Measurements from ENCODE around the gene SYPL2.

SYPL2 gene

DNA sequence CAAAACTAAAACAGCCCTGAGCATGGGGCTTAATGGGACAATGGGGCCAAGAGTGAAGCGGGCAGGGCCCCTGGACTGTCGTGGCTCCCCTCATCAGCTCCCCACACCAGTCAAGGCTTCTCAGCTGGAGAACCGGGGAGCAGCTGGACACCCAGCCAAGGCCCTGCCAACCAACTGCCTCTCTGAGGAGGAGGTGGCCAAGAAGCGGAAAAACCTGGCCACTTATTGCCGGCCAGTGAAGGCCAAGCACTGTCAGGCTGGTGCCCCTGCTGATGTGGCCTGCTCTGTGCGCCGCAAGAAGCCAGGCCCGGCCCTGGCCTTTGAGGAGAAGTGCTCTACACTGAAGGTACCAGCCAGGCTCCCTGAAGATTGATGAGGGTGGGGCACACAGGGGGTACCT lies 25.0 kb downstream of the SYPL2 start:
- no peak for ATAC-seq
- TF ChIP-seq, protein P1, sequence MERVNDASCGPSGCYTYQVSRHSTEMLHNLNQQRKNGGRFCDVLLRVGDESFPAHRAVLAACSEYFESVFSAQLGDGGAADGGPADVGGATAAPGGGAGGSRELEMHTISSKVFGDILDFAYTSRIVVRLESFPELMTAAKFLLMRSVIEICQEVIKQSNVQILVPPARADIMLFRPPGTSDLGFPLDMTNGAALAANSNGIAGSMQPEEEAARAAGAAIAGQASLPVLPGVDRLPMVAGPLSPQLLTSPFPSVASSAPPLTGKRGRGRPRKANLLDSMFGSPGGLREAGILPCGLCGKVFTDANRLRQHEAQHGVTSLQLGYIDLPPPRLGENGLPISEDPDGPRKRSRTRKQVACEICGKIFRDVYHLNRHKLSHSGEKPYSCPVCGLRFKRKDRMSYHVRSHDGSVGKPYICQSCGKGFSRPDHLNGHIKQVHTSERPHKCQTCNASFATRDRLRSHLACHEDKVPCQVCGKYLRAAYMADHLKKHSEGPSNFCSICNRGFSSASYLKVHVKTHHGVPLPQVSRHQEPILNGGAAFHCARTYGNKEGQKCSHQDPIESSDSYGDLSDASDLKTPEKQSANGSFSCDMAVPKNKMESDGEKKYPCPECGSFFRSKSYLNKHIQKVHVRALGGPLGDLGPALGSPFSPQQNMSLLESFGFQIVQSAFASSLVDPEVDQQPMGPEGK (CRISPR knock-in tag; IDR thresholded peaks at IDR 0.05; ENCODE audit: borderline replicate concordance) = no peak
- TF ChIP-seq OSR1 (CRISPR knock-in tag; IDR thresholded peaks at IDR 0.05) = no peak
- no peak for TF ChIP-seq ZFP30 (CRISPR knock-in tag; IDR thresholded peaks at IDR 0.05)
- no peak for TF ChIP-seq BACH2 (CRISPR knock-in tag; IDR thresholded peaks at IDR 0.05; ENCODE audit: borderline replicate concordance)
- no peak for TF ChIP-seq ZFP3 (CRISPR knock-in tag; IDR thresholded peaks at IDR 0.05)

- no peak for ATAC-seq
- TF ChIP-seq ZFP3 (CRISPR knock-in tag; IDR thresholded peaks at IDR 0.05) = no peak
- no peak for TF ChIP-seq ESRRG (CRISPR knock-in tag; IDR thresholded peaks at IDR 0.05)
- no peak for TF ChIP-seq ZC3H10 (CRISPR knock-in tag; IDR thresholded peaks at IDR 0.05)
- no peak for TF ChIP-seq TOX (CRISPR knock-in tag; IDR thresholded peaks at IDR 0.05; ENCODE audit: borderline replicate concordance)
- TF ChIP-seq ISL1 (CRISPR knock-in tag; IDR thresholded peaks at IDR 0.05) = no peak
- TF ChIP-seq, protein P2, sequence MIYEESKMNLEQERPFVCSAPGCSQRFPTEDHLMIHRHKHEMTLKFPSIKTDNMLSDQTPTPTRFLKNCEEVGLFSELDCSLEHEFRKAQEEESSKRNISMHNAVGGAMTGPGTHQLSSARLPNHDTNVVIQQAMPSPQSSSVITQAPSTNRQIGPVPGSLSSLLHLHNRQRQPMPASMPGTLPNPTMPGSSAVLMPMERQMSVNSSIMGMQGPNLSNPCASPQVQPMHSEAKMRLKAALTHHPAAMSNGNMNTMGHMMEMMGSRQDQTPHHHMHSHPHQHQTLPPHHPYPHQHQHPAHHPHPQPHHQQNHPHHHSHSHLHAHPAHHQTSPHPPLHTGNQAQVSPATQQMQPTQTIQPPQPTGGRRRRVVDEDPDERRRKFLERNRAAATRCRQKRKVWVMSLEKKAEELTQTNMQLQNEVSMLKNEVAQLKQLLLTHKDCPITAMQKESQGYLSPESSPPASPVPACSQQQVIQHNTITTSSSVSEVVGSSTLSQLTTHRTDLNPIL (CRISPR knock-in tag; IDR thresholded peaks at IDR 0.05; ENCODE audit: low read depth) = no peak
- TF ChIP-seq ZNF70 (CRISPR knock-in tag; IDR thresholded peaks at IDR 0.05) = no peak
- no peak for TF ChIP-seq ZFP30 (CRISPR knock-in tag; IDR thresholded peaks at IDR 0.05)
These were observed 26.4 kb downstream of the SYPL2 start for GRCh38 chr1:109492779-109493178.

- no peak for ATAC-seq
- TF ChIP-seq ZC3H10 (CRISPR knock-in tag; IDR thresholded peaks at IDR 0.05) (no peak), RARB (CRISPR knock-in tag; IDR thresholded peaks at IDR 0.05) (no peak), PPARA (CRISPR knock-in tag; IDR thresholded peaks at IDR 0.05; ENCODE audit: borderline replicate concordance) (no peak), ZFP3 (CRISPR knock-in tag; IDR thresholded peaks at IDR 0.05) (no peak), GLIS3 (CRISPR knock-in tag; IDR thresholded peaks at IDR 0.05) (no peak), ZNF70 (CRISPR knock-in tag; IDR thresholded peaks at IDR 0.05) (no peak), ISL1 (CRISPR knock-in tag; IDR thresholded peaks at IDR 0.05) (no peak), ESRRG (CRISPR knock-in tag; IDR thresholded peaks at IDR 0.05) (no peak), TOX (CRISPR knock-in tag; IDR thresholded peaks at IDR 0.05; ENCODE audit: borderline replicate concordance) (no peak), ZNF565 (CRISPR knock-in tag; conservative IDR thresholded peaks at IDR 0.05; ENCODE audit: low read depth) (no peak)
- TF ChIP-seq, protein P3, sequence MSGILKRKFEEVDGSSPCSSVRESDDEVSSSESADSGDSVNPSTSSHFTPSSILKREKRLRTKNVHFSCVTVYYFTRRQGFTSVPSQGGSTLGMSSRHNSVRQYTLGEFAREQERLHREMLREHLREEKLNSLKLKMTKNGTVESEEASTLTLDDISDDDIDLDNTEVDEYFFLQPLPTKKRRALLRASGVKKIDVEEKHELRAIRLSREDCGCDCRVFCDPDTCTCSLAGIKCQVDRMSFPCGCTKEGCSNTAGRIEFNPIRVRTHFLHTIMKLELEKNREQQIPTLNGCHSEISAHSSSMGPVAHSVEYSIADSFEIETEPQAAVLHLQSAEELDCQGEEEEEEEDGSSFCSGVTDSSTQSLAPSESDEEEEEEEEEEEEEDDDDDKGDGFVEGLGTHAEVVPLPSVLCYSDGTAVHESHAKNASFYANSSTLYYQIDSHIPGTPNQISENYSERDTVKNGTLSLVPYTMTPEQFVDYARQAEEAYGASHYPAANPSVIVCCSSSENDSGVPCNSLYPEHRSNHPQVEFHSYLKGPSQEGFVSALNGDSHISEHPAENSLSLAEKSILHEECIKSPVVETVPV (CRISPR knock-in tag; IDR thresholded peaks at IDR 0.05) = no peak
These were observed 26.9 kb downstream of the SYPL2 start for GRCh38 chr1:109493227-109493626.

- peak; percentile 94 for ATAC-seq
- peak; percentile 30; the same call in 1 of the 2 replicates for TF ChIP-seq TCF4 (CRISPR knock-in tag; IDR thresholded peaks at IDR 0.05; ENCODE audit: borderline replicate concordance)
- TF ChIP-seq, protein P4, sequence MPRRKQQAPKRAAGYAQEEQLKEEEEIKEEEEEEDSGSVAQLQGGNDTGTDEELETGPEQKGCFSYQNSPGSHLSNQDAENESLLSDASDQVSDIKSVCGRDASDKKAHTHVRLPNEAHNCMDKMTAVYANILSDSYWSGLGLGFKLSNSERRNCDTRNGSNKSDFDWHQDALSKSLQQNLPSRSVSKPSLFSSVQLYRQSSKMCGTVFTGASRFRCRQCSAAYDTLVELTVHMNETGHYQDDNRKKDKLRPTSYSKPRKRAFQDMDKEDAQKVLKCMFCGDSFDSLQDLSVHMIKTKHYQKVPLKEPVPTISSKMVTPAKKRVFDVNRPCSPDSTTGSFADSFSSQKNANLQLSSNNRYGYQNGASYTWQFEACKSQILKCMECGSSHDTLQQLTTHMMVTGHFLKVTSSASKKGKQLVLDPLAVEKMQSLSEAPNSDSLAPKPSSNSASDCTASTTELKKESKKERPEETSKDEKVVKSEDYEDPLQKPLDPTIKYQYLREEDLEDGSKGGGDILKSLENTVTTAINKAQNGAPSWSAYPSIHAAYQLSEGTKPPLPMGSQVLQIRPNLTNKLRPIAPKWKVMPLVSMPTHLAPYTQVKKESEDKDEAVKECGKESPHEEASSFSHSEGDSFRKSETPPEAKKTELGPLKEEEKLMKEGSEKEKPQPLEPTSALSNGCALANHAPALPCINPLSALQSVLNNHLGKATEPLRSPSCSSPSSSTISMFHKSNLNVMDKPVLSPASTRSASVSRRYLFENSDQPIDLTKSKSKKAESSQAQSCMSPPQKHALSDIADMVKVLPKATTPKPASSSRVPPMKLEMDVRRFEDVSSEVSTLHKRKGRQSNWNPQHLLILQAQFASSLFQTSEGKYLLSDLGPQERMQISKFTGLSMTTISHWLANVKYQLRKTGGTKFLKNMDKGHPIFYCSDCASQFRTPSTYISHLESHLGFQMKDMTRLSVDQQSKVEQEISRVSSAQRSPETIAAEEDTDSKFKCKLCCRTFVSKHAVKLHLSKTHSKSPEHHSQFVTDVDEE (CRISPR knock-in tag; IDR thresholded peaks at IDR 0.05) = no peak
These were observed 27.6 kb downstream of the SYPL2 start, which contains the start of gene CYB561D1 for GRCh38 chr1:109493805-109494539. CYB561D1 (plus strand) TSS chr1:109494094; CDS start chr1:109494140, 46 bp downstream.

- ATAC-seq = no peak
- TF ChIP-seq RARB (CRISPR knock-in tag; IDR thresholded peaks at IDR 0.05) (no peak), SNAI2 (CRISPR knock-in tag; IDR thresholded peaks at IDR 0.05) (no peak), ARNTL (CRISPR knock-in tag; IDR thresholded peaks at IDR 0.05; ENCODE audit: borderline replicate concordance, low read depth) (no peak), ZNF8 (CRISPR knock-in tag; IDR thresholded peaks at IDR 0.05) (no peak), ESRRG (CRISPR knock-in tag; IDR thresholded peaks at IDR 0.05) (no peak), ZNF70 (CRISPR knock-in tag; IDR thresholded peaks at IDR 0.05) (no peak), POU6F1 (CRISPR knock-in tag; IDR thresholded peaks at IDR 0.05; ENCODE audit: borderline replicate concordance, low read depth) (no peak), TOX (CRISPR knock-in tag; IDR thresholded peaks at IDR 0.05; ENCODE audit: borderline replicate concordance) (no peak), ZC3H10 (CRISPR knock-in tag; IDR thresholded peaks at IDR 0.05) (no peak), BACH2 (CRISPR knock-in tag; IDR thresholded peaks at IDR 0.05; ENCODE audit: borderline replicate concordance) (no peak), OSR1 (CRISPR knock-in tag; IDR thresholded peaks at IDR 0.05) (no peak), ISL1 (CRISPR knock-in tag; IDR thresholded peaks at IDR 0.05) (no peak), GLIS3 (CRISPR knock-in tag; IDR thresholded peaks at IDR 0.05) (no peak)
- TF ChIP-seq, protein P1 (CRISPR knock-in tag; IDR thresholded peaks at IDR 0.05; ENCODE audit: borderline replicate concordance) = no peak
These were observed 29.4 kb downstream of the SYPL2 start for GRCh38 chr1:109495738-109496137.
